MM.1S (cell line): ENCODE measurements around the gene PCNX1.

Experiments used
- CTCF ChIP-seq: fragments of 300-600 bp; sonication (generic); IDR thresholded peaks from 2 replicates; pipeline ENCODE4 v1.5.1; 2016; ENCODE audit warnings: antibody characterized with exemption, low read length, mixed read lengths
- EZH2 ChIP-seq: fragments of 300-600 bp; sonication (generic); optimal IDR thresholded peaks from 2 replicates; pipeline ENCODE3; 2017; ENCODE audit warnings: low read depth, mild to moderate bottlenecking, antibody characterized with exemption, low read length, mixed read lengths

GRCh38 chr14:70907176-70907995 lies at the start of gene PCNX1:
- TF ChIP-seq EZH2 (no peak), CTCF (peak; percentile 52)
